ENCODE data around the gene TMEM167A.

- TF ChIP-seq POLR2A (IDR thresholded peaks at IDR 0.05; ENCODE audit: low read length) (no peak), GATA1 (IDR thresholded peaks at IDR 0.05; ENCODE audit: low read depth, low read length) (no peak)
These were observed 26.4 kb downstream of the TMEM167A start for GRCh38 chr5:83050723-83051340.

Measured in erythroblast (primary cell).